GM18507 (cell line): ENCODE results near the gene ZNF550.
A peak's percentile ranks its signal among the peaks of the same experiment; 100 is the strongest.
"Not testable (repeated sequence)": the region's sequence is repeated elsewhere in the genome, so short reads cannot be mapped to it uniquely, and the experiment has no call there.

ENCODE experiments used
- DNase-seq: peaks from one replicate; pipeline ENCODE4 v3.0.0; 2011; ENCODE audit warnings: low read depth; ENCODE audit not compliant: insufficient read length; ENCODE audit errors: extremely low spot score
- FAIRE-seq: peaks from 2 replicates; lab custom pipeline; 2011; peaks lifted over from hg19 to GRCh38; lab: Jason Lieb, UNC

The ZNF550 gene

DNA sequence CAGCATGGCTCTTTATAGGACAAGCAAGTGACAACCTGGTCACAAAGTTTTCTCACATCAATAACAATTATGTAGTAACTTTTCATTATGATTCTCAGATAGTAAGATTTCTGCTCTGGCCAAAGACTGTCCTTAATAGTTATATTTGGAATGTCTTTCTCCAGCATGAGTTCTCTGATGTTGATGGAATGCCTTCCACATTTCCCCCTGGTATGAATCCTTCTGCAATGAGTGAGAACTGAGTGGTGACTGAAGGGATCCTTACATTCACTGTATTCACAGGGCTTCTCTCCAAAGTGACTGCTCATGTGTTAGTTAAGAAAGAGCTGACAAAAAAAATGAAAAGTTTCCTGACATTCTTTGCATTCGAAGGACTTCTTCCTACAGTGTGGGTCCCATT, 13.2 kb downstream of the ZNF550 start:
- FAIRE-seq (no peak), DNase-seq (no peak)

DNA sequence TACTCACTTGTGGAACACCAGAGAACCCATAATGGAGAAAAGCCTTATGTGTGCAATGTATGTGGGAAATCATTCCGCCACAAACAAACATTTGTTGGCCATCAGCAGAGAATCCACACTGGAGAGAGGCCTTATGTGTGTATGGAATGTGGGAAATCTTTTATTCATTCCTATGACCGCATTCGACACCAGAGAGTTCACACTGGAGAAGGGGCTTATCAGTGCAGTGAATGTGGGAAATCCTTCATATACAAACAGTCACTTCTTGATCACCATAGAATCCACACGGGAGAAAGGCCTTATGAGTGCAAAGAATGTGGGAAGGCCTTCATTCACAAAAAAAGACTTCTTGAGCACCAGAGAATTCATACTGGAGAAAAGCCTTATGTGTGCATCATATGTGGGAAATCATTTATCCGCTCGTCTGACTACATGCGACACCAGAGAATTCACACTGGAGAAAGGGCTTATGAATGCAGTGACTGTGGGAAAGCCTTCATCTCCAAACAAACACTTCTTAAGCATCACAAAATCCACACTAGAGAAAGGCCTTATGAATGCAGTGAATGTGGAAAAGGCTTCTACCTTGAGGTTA, 21.6 kb downstream of the ZNF550 start:
- FAIRE-seq (no peak), DNase-seq (no peak)

GRCh38 chr19:57527136-57527881, 32.4 kb downstream of the ZNF550 start, which contains the start of gene ZNF549:
Gene ZNF549, plus strand, starts transcription at chr19:57527356. Its CDS starts 218 bp downstream, at chr19:57527574.
- peak; percentile 97 for FAIRE-seq
- DNase-seq: peak; percentile 80

- not testable (repeated sequence) for FAIRE-seq
Observed at GRCh38 chr19:57518021-57518420, 41.6 kb downstream of the ZNF550 start.

DNA sequence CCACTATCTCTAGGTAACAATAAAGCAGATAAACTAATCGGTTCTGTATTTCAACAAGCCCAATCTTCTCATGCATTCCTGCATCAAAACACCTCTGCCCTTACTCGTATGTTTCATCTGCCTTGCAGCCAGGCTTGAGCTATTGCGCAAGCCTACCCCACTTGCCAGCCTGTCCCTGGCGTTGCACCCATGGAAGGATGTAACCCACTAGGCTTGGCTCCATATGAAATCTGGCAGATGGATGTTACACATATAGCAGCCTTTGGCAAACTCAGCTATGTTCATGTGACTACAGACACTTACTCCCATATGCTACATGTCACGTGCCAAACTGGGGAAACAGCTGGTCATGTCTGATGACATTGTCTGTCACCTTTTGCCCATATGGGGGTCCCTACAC, 44.4 kb downstream of the ZNF550 start:
- FAIRE-seq (no peak), DNase-seq (no peak)

More at GRCh38 chr19:57518021-57518420, 41.6 kb downstream of the ZNF550 start:
- not testable (repeated sequence) for DNase-seq

- FAIRE-seq (no peak), DNase-seq (no peak)
Observed at GRCh38 chr19:57512845-57513244, 46.8 kb downstream of the ZNF550 start.

DNA sequence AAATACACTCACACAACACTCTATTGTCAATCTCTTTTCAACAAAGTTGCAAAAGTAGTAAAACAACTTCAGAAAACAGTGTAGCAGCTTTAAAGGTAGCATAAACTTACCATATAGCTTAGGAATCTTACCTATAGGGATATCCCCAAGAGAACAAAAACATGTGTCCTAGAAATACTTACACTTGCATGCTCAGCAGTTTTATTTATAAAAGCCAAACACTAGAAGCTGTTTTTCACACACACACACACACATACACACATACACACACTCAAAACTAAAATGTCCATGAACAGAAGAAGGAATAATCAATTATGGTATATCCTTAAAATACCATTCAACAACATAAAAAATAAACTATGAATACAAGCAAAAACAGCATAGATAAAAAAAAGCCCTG, 48.2 kb downstream of the ZNF550 start:
- DNase-seq (no peak), FAIRE-seq (no peak)

DNA sequence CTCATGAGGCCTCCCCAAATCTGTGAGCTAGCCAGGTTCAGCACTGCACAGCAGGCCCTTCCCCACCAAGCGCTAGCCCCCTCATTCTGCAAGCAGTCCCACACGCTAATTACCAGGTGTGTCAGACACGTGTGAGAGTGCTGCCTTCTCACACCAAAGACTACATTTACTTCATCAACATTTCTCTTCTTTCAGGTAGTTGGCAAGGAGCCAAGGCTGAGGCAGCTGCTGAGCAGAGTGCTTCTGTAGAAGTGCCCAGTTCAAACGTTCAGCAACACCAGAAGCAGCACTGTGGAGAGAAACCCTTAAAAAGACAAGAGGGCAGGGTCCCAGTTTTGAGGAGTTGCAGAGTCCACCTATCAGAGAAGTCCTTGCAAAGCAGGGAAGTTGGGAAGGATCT, 53.5 kb downstream of the ZNF550 start:
- DNase-seq: no peak
- no peak for FAIRE-seq

GRCh38 chr19:57500400-57500799, 59.3 kb downstream of the ZNF550 start:
- peak; percentile 82 for FAIRE-seq
- DNase-seq: not testable (repeated sequence)

DNA sequence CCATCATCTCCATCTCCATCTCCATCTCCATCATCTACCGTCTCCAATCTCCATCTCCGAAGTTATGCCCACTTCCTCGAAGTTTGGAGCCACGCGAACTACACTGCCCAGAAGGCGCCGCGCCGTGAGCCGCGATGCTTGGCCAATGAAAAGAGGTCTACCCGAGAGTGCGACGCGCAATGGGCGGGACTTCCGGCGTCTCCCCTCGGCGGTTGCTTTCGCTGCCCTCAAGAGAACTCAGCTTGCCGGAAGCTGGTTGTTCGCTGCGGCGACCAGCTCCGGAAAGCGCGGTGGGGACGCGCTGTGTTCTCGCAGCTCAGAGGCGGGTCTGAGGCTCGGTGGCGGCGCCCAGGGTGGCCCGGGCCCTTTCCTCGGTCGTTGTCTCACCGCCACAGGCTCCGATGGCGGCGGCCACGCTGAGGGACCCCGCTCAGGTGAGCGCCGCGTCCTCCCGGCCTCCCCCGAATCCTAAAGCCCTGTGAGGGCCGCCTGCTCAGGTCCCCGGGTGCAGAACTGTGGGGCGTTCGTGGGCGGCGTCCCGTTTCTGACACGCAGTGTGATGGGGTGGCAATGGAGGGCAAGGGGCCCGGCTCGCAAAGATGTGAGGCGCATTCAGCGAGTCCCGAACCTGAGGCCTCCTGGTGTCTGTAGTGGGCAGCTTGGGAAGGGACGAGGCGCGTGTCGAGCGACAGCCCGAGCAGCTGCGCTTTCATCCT, 59.8 kb downstream of the ZNF550 start, which contains the start of gene ZNF773:
ZNF773 (plus strand) TSS at position 259 of the 716 bp plus-strand sequence; CDS start at position 402, 143 bp downstream.
- DNase-seq (peak; percentile 81), FAIRE-seq (peak; percentile 97)

DNA sequence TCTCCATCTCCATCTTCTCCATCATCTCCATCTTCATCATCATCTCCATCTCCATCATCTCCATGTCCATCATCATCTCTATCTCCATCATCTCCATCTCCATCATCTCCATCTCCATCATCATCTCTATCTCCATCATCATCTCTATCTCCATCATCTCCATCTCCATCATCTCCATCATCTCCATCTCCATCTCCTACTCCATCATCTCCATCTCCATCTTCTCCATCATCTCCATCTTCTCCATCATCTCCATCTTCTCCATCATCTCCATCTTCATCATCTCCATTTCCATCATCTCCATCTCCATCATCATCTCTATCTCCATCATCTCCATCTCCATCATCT, 60.4 kb downstream of the ZNF550 start:
- FAIRE-seq, DNase-seq: not testable (repeated sequence)

- not testable (repeated sequence) for DNase-seq, FAIRE-seq
Observed at GRCh38 chr19:57488299-57488644, 71.4 kb downstream of the ZNF550 start.

- DNase-seq: peak; percentile 79
- peak; percentile 97 for FAIRE-seq
Observed at GRCh38 chr19:57487477-57488298, 72.0 kb downstream of the ZNF550 start, which contains the start of gene ZNF419. Gene ZNF419, plus strand, starts transcription at chr19:57487750. Its CDS starts 201 bp downstream, at chr19:57487951.
